B cell (primary cell): ENCODE data around the gene PLSCR3. TPM values are rescaled to one million over a fixed set of nuclear protein-coding genes. Genes with fewer than 3 reads are reported as not detected.

Source experiments
- ATAC-seq: fragments of 200-7000 bp; cut with Tn5 transposase; one replicate; pipeline ENCODE4 v1.10.0; 2021; ENCODE audit warnings: low read depth, mild to moderate bottlenecking, moderate number of reproducible peaks, moderate library complexity
- CTCF ChIA-PET: fragments of 350-600 bp; sonication (Branson Sonifier 250); formaldehyde crosslinking; loops from one replicate; lab custom pipeline; 2021; ENCODE audit warnings: antibody characterized with exemption, inconsistent platforms; lab: Charles Lee
- POLR2A ChIA-PET: fragments of 350-600 bp; sonication (Branson Sonifier 250); formaldehyde crosslinking; loops from one replicate; lab custom pipeline; 2021; ENCODE audit warnings: antibody characterized with exemption; lab: Charles Lee
- DNase-seq: peaks from one replicate; pipeline ENCODE4 v3.0.0; 2013
- H2AFZ ChIP-seq: 2 replicates; pipeline ENCODE4 v1.6.1; 2012; ENCODE audit warnings: mild to moderate bottlenecking, low read depth, low read length; ENCODE audit not compliant: insufficient read depth, poor library complexity, severe bottlenecking
- H3K27ac ChIP-seq, 2 donors: 1 replicate in 1 of 2; 2 replicates in 1 of 2; pipeline ENCODE4 v1.5.1; 2012 to 2013; ENCODE audit warnings: low read length in 2 of 2, mild to moderate bottlenecking in 2 of 2, moderate library complexity in 1 of 2
- H3K27me3 ChIP-seq, 4 experiments: fragments of 200-600 bp in 1 of 4; sonication (generic) in 1 of 4; replicated peaks in 1 of 4; 1 replicate in 2 of 4; 2 replicates in 2 of 4; pipeline versions ENCODE4 v1.6.1 to v1.7.0; 2013 to 2016; ENCODE audit warnings: low read length in 3 of 4, mild to moderate bottlenecking in 2 of 4, mixed read lengths in 1 of 4, moderate library complexity in 1 of 4; ENCODE audit not compliant: insufficient read depth in 4 of 4, control insufficient read depth in 3 of 4; ENCODE audit errors: control extremely low read depth in 1 of 4
- H3K36me3 ChIP-seq, 2 experiments: replicated peaks in 1 of 2; 1 replicate in 1 of 2; 2 replicates in 1 of 2; pipeline versions ENCODE4 v1.6.1 to v1.7.1; 2013; ENCODE audit warnings: low read length in 1 of 2; ENCODE audit not compliant: insufficient read depth in 2 of 2, control insufficient read depth in 1 of 2; ENCODE audit errors: control extremely low read depth in 1 of 2, extremely low read depth in 1 of 2
- H3K4me1 ChIP-seq, 2 donors: fragments of 200-600 bp in 1 of 2; sonication (generic) in 1 of 2; 1 replicate in 1 of 2; 2 replicates in 1 of 2; pipeline versions ENCODE4 v1.5.1 to v1.6.1; 2013 to 2017; ENCODE audit warnings: low read length in 2 of 2; ENCODE audit not compliant: control insufficient read depth in 2 of 2, insufficient read depth in 2 of 2
- H3K4me2 ChIP-seq: replicated peaks from 2 replicates; pipeline ENCODE3; 2012; ENCODE audit warnings: mild to moderate bottlenecking, low read depth, low read length; ENCODE audit not compliant: poor library complexity, severe bottlenecking
- H3K4me3 ChIP-seq, 5 experiments: fragments of 200-600 bp in 1 of 5; sonication (generic) in 1 of 5; 1 replicate in 3 of 5; 2 replicates in 2 of 5; pipeline versions ENCODE4 v1.5.1 to v1.7.0; 2011 to 2016; ENCODE audit warnings: low read length in 4 of 5, mild to moderate bottlenecking in 4 of 5, low read depth in 2 of 5, control low read depth in 1 of 5, moderate library complexity in 1 of 5; ENCODE audit not compliant: insufficient read depth in 1 of 5; ENCODE audit errors: control extremely low read depth in 1 of 5, extremely low read depth in 1 of 5
- H3K79me2 ChIP-seq: fragments of 200-600 bp; sonication (generic); one replicate; pipeline ENCODE4 v1.6.0; 2016; ENCODE audit warnings: low read length; ENCODE audit not compliant: control insufficient read depth, insufficient read depth
- H3K9ac ChIP-seq: fragments of 200-600 bp; sonication (generic); 2 replicates; pipeline ENCODE4 v1.6.1; 2017; ENCODE audit warnings: mild to moderate bottlenecking, low read length, moderate library complexity
- H3K9me3 ChIP-seq, 3 donors: one replicate each; pipeline versions ENCODE4 v1.6.1 to v1.7.1; 2013; ENCODE audit warnings: low read length in 2 of 3; ENCODE audit not compliant: control insufficient read depth in 2 of 3, insufficient read depth in 1 of 3; ENCODE audit errors: control extremely low read depth in 1 of 3
- H4K20me1 ChIP-seq: 2 replicates; pipeline ENCODE4 v1.6.0; 2012; ENCODE audit warnings: mild to moderate bottlenecking, low read length; ENCODE audit not compliant: insufficient read depth, control insufficient read depth, poor library complexity, severe bottlenecking
- H3K27ac Mint-ChIP-seq: one replicate; pipeline ENCODE4 v1.8.0; 2021; ENCODE audit warnings: mixed read lengths
- H3K27me3 Mint-ChIP-seq: one replicate; pipeline ENCODE4 v1.8.0; 2021; ENCODE audit warnings: mixed read lengths
- H3K4me1 Mint-ChIP-seq: one replicate; pipeline ENCODE4 v1.8.0; 2021; ENCODE audit warnings: mixed read lengths
- H3K4me3 Mint-ChIP-seq: one replicate; pipeline ENCODE4 v1.8.0; 2021; ENCODE audit warnings: mixed read lengths
- H3K9me3 Mint-ChIP-seq: one replicate; pipeline ENCODE4 v1.8.0; 2022; ENCODE audit warnings: mixed read lengths; ENCODE audit not compliant: insufficient read depth
- EZH2 ChIP-seq: IDR thresholded peaks from 2 replicates; pipeline ENCODE4 v1.6.1; 2012; ENCODE audit warnings: borderline replicate concordance, low read depth, mild to moderate bottlenecking, moderate library complexity, low read length; ENCODE audit not compliant: insufficient read depth, poor library complexity, severe bottlenecking
- WGBS: methylation state at CpG from one replicate; pipeline ENCODE4 v1.1.5; 2013; ENCODE audit warnings: missing lambda C conversion rate; ENCODE audit not compliant: insufficient coverage; 5-methylcytosine and 5-hydroxymethylcytosine counted together
- intact Hi-C: fragments of 100-400 bp; cut with micrococcal nuclease; formaldehyde crosslinking; loops from one replicate; pipeline ENCODE4 v1.10.0; 2022
- polyA minus RNA-seq: library from RNA; depleted of rRNA, polyadenylated mRNA; stranded (reverse); fragments of >200 nt; gene quantifications from 2 replicates; pipeline ENCODE4 v1.2.3, GENCODE V29; 2012
- polyA plus RNA-seq: library from polyadenylated mRNA; depleted of rRNA; stranded (reverse); fragments of >200 nt; gene quantifications from 2 replicates; pipeline ENCODE4 v1.2.3, GENCODE V29; 2012
- total RNA-seq, 2 donors: library from RNA; stranded (reverse); fragments of 120-200 nt in 1 of 2; gene quantifications; 1 replicate in 1 of 2; 2 replicates in 1 of 2; pipeline versions ENCODE4 v1.2.3 to v1.2.4, GENCODE V29; 2013 to 2022
- TF ChIP-seq, protein P1 (sequence below): fragments of 200-600 bp; IDR thresholded peaks from one replicate; pipeline ENCODE4 v1.8.0; 2022; ENCODE audit warnings: antibody characterized with exemption, mild to moderate bottlenecking

The PLSCR3 gene
- 31.1 and 31.6 TPM in 2 replicates for total RNA-seq
- total RNA-seq (2013), result 19.5 TPM
- polyA plus RNA-seq, result 82.3 and 122 TPM in 2 replicates
- 33.1 and 45.7 TPM in 2 replicates for polyA minus RNA-seq

DNA sequence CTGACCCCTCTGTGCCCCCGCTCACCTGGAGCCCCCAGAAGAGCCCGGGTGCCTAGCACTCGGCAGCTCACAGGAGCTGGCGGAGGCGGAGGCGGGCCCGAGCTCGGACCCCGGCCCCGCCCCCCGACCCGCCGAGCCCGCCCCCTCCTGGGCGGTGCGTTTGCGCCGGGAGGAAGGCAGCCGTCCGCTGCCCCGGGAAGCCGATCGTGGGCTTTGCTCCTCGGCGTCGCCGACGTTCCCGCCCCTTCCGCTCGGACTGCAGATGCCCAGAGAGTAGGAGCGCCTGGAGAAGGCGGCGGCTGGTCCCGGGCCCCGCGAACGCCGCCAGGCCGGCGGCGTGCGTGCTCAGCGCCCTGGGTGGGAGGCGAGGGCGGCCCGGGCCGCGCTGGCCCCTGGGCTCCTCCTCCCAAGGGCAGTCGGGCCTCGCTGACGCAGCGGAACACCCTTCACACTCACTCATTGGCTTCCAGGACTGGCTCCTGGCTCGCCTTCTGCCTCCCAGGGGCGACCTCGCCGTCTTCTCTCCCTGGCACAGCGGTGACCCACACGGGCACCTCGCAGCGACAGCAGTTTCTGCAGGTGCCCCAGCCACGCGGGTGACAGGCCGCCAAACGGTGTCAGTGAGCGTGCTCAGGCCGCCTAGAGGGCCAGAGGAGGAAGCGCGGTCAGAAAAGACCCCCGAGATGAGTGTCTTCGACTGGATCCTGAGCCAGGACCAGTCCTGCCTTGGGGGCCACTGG is at the start of gene PLSCR3:
PLSCR3 (minus strand) TSS at position 74 of the 740 bp plus-strand sequence. CDS start 415 bp downstream, outside the sequence.
- Histone ChIP-seq H2AFZ (peak within 1 kb of the TSS; percentile 91), H3K4me2 (peak within 1 kb of the TSS; percentile 75), H3K79me2 (peaks cover 10% of the 10 kb centered on the region), H3K9me3 (no peaks in the 10 kb centered on the region), H3K27me3 (no peaks in the 10 kb centered on the region), H3K27ac (peak within 1 kb of the TSS; percentile 55 to 83), H3K9ac (peak within 1 kb of the TSS; percentile 88), H3K36me3 (peaks cover 0 to 28% of the 10 kb centered on the region in 2 experiments), H3K4me1 (peaks cover 12 to 16% of the 10 kb centered on the region in 2 donors), H4K20me1 (no peaks in the 10 kb centered on the region), H3K4me3 (peak within 1 kb of the TSS; percentile 31 to 84 (median 81))
- TF ChIP-seq, protein P1, sequence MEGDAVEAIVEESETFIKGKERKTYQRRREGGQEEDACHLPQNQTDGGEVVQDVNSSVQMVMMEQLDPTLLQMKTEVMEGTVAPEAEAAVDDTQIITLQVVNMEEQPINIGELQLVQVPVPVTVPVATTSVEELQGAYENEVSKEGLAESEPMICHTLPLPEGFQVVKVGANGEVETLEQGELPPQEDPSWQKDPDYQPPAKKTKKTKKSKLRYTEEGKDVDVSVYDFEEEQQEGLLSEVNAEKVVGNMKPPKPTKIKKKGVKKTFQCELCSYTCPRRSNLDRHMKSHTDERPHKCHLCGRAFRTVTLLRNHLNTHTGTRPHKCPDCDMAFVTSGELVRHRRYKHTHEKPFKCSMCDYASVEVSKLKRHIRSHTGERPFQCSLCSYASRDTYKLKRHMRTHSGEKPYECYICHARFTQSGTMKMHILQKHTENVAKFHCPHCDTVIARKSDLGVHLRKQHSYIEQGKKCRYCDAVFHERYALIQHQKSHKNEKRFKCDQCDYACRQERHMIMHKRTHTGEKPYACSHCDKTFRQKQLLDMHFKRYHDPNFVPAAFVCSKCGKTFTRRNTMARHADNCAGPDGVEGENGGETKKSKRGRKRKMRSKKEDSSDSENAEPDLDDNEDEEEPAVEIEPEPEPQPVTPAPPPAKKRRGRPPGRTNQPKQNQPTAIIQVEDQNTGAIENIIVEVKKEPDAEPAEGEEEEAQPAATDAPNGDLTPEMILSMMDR, result peak; percentile 20
- TF ChIP-seq EZH2, result no peak
- Mint-ChIP-seq H3K4me3 (peak within 1 kb of the TSS; percentile 96), H3K4me1 (peaks cover 12% of the 10 kb centered on the region), H3K27me3 (no peaks in the 10 kb centered on the region), H3K9me3 (no peaks in the 10 kb centered on the region), H3K27ac (peak within 1 kb of the TSS; percentile 95)
- ChIA-PET CTCF (interaction anchor here (1.4 to 3.2 kb wide), 2 partner anchors 39 to 195 kb away, joined by 3 to 13 read pairs; partner anchors contain the start of gene TMEM95), POLR2A (interaction anchor here (0.6 to 1.4 kb wide), 5 partner anchors 9 to 292 kb away, joined by 3 to 15 read pairs (median 5); partner anchors contain the start of genes POLR2A and TMEM256)
- intact Hi-C loops, result loop anchor here (1.0 kb wide), 5 partner anchors 10 to 89 kb away; partner anchors contain the start of gene TMEM256
- DNase-seq (peak; percentile 90), ATAC-seq (peak; percentile 89)
- WGBS, result under 1% methylated on average over 71 of the region's 71 CpGs
